Superior temporal gyrus (tissue), 1 donor: ENCODE results near the gene WWC2.
"Not testable (repeated sequence)": the region's sequence is repeated elsewhere in the genome, so short reads cannot be mapped to it uniquely, and the experiment has no call there.

Source experiments
- DNase-seq: peaks from one replicate; pipeline ENCODE4 v3.0.0-alpha.2; 2016; ENCODE audit errors: extremely low spot score

WWC2 gene

GRCh38 chr4:183142571-183143550 lies 43.8 kb downstream of the WWC2 start:
- no peak for DNase-seq

GRCh38 chr4:183144787-183145186 lies 45.7 kb downstream of the WWC2 start:
- no peak for DNase-seq

- DNase-seq = no peak
These were observed 46.7 kb downstream of the WWC2 start for GRCh38 chr4:183145773-183146172.

DNA sequence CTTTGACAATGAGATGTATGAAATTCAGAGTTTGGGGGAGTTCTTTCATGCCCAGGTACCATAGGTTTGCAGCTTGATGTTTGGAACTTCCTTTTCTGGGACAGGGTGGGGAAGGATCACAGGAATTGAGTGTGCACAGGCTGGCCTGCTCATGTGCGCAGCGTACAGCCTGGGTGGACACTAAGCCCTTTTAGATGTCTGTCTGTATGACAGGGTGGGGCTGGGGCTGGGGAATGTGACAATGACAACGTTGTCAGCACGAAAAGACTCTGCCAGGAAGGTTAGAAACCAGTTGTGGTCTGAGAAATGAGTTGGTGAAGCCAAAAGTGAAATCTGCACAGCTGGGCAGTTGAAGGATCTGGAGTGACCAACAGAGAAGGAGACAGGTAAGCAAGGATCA lies 47.4 kb downstream of the WWC2 start:
- no peak for DNase-seq

DNA sequence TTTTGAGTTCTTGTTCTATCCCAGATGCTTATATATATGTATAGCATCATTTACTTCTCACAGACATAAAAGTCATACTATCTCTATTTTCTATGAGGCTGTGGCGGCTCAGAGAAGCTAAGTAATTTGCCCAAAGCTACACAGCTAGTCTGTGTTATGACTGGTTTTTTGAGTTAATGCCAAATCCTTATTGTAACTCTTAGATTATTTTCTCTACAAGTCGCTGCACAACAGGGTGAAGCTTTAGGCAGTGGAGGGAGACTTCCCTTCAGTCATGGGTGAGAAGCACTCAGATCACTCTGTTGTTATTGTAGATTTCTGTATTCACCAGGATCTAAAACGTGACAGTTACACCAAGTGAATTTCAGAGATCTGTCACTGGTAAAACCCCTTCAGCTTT lies 48.1 kb downstream of the WWC2 start:
- no peak for DNase-seq

DNA sequence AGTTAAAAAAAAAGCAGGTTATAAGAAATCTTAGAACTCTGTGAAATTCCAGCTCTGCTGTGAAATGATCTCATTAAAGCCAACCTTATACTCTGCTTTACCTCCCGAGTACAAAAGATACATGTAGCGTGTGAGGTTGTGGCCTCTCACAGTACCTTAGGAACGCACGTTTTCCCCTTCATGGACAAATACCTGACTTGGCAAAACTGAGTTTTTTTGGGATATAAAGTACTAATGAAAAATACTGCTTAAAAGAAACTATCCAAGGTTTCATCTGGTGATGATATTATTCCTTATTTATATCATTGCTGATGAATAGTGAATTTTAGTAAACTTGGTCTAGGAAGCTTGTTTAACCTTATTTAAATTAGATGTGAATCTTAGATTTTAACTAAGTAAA lies 48.9 kb downstream of the WWC2 start:
- no peak for DNase-seq

- no peak for DNase-seq
These were observed 50.8 kb downstream of the WWC2 start for GRCh38 chr4:183149616-183150539.

DNA sequence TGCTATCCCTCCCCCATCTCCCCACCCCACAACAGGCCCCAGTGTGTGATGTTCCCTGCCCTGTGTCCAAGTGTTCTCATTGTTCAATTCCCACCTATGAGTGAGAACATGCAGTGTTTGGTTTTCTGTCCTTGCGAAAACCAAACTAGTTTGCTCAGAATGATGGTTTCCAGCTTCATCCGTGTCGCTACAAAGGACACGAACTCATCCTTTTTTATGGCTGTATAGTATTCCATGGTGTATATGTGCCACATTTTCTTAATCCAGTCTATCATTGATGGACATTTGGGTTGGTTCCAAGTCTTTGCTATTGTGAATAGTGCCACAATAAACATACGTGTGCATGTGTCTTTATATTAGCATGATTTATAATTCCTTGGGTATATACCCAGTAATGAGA lies 51.6 kb downstream of the WWC2 start:
- not testable (repeated sequence) for DNase-seq

DNA sequence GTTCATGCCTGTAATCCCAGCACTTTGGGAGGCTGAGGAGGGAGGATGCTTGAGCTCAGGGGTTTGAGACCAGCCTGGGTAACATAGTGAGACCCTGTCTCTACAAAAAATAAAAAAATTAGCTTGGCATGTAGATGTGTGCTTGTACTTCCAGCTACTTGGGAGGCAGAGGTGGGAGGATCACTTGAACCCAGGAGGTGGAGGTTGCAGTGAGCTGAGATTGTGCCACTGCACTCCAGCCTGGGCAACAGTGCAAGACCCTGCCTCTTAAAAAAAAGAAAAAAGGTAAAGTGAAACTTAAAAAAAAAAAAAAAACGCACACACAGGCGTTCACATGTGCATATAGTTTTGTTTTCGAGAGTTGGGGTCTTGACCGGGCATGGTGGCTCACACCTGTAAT lies 53.2 kb downstream of the WWC2 start:
- not testable (repeated sequence) for DNase-seq

- no peak for DNase-seq
These were observed 54.3 kb downstream of the WWC2 start for GRCh38 chr4:183153190-183153916.

DNA sequence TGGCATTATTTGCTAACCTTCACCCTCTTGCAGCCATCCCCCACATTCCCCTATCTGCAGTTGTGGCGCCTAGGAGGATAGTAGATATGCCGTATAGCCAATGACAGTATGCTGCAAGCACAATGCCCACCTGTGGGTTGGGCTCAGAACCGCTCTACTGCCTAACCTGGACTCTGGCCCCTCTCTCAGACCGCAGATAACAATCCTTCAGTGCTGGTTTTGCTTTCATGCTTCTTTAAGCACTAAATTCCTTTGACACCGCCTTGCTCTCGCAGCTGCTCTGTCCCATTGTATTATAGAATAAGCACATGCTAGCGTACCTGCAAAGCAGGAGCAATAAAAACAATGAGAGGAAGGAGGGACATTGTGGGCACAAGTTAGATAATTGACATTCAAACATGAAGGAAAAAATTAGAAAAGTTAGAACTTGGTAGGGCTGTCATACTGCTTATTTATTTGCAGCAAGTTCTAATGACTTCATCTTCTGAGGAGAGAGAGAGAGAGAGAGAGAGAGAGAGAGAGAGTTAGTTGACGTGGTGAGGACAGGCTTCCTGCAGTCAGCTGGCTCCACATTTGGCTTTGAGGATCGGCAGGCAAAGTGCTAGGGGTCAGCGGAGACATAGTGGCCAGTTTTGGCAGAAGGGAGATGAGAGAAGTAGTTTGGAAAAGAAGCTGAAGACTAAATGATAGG lies 55.8 kb downstream of the WWC2 start:
- DNase-seq = no peak

- no peak for DNase-seq
These were observed 56.6 kb downstream of the WWC2 start for GRCh38 chr4:183155450-183156184.

DNA sequence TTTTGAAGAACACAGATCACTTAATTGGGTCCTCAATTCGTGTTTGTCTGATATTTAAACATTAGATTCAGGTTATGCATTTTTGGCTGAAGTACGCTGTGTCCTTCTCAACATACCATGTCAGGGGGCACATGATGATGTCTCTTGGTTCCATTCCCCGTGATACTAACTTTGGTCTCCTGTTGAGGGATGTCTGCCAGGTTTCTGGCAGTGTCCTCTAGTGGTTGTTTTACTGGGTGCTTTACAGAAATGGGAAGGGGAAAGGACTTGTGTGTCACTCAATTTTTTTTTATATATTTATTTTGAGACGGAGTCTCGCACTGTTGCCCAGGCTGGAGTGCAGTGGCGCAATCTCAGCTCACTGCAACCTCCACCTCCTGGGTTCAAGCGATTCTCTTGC lies 58.2 kb downstream of the WWC2 start:
- DNase-seq = no peak

- DNase-seq = no peak
These were observed 59.0 kb downstream of the WWC2 start for GRCh38 chr4:183158062-183158461.

GRCh38 chr4:183161630-183162029 lies 62.6 kb downstream of the WWC2 start:
- DNase-seq = no peak

DNA sequence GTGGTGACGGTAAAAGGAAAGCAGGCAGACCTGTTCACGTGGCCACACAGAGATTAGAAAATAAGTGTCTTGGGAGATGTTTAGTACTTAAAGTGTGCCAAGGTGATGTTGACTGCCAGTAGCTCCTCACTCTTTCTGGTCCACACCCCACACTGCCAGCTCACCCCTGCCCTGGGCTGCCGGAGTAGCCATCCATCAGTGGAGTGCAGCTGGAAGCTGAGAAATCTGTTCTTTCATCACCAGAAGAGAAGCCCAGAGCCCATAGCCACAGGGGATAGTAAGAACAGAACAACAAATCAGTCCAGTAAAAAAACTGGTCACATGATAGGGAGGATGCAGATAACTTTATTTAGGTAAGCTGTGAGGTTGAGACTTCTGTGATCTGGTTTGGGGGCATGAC lies 64.1 kb downstream of the WWC2 start:
- no peak for DNase-seq

- DNase-seq = no peak
These were observed 65.9 kb downstream of the WWC2 start for GRCh38 chr4:183164963-183165362.

DNA sequence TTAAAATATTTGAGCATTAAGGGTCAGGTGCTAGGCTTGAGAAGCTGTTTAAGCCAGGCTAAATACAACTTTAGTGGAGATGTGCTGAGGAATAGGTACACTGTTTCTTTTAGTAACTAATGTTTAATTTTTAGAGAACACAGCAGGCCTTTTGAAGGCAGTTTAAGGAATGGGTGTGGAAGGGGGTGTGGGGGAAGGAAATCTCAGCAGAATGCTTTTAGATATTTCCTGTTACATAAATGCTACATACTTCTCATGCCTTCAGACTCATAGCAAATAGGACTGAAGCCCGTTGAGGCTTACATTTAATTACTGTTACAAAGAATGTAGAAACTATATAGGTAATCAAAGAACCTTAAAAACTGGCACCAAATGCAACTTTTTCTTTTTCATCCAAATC lies 66.3 kb downstream of the WWC2 start:
- DNase-seq = no peak

- no peak for DNase-seq
These were observed 71.8 kb downstream of the WWC2 start for GRCh38 chr4:183170894-183171293.

- DNase-seq = no peak
These were observed 72.6 kb downstream of the WWC2 start for GRCh38 chr4:183171484-183172267.
